Regular cardiac myocyte (primary cell): ENCODE data around the gene DENND5A. TPM values are rescaled to one million over a fixed set of nuclear protein-coding genes. Genes with fewer than 3 reads are reported as not detected.

ENCODE experiments used
- total RNA-seq: library from RNA; depleted of rRNA; stranded (reverse); fragments of >200 nt; gene quantifications from 2 replicates; pipeline ENCODE4 v1.2.3, GENCODE V29; 2014

Gene DENND5A
- 191 and 255 TPM in 2 replicates for total RNA-seq

GRCh38 chr11:9265211-9266131 lies at the start of gene DENND5A:
DENND5A (minus strand) TSS chr11:9265350; CDS start chr11:9265069, 281 bp downstream.

GRCh38 chr11:9314291-9315077 lies 49.3 kb upstream of the DENND5A start, which contains the start of gene TMEM41B:
TMEM41B (minus strand) TSS chr11:9314593; CDS start chr11:9314441, 152 bp downstream.

GRCh38 chr11:9091044-9091922 lies 173.9 kb downstream of the DENND5A start, which contains the start of gene SCUBE2:
SCUBE2 (minus strand) TSS chr11:9091599; CDS start chr11:9091528, 71 bp downstream.

Other genes starting within 250 kb of the DENND5A start
- 1.2 and 1.7 TPM in 2 replicates for gene SCUBE2, start 173.8 kb downstream of the DENND5A start, total RNA-seq
- gene TMEM41B, start 49.2 kb upstream of the DENND5A start, total RNA-seq: 71.9 and 73.8 TPM in 2 replicates
- gene IPO7, start 119.3 kb upstream of the DENND5A start, total RNA-seq: 107 and 119 TPM in 2 replicates
- gene ZNF143, start 195.7 kb upstream of the DENND5A start, total RNA-seq: 36.4 and 38.5 TPM in 2 replicates